ENCODE data around the gene ADORA2B.

DNA sequence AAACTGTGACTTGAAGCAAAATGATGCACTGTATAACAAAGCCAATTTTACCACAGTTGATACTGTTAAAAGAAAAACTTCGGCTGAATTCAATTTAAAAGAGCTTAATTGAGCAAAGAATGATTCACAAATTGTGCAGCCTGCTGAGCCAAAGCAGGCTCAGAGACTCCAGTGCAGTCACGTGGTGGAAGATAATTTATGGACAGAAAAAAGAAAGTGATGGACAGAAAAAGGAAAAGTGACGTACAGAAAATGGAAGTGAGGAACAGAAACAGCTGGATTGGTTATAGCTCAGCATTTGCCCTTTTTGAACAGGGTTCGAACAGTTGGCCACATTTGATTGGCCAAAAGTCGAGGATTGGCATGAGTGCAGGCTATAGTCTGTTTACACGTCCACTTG, 28.9 kb downstream of the ADORA2B start:
- TF ChIP-seq, protein P1, sequence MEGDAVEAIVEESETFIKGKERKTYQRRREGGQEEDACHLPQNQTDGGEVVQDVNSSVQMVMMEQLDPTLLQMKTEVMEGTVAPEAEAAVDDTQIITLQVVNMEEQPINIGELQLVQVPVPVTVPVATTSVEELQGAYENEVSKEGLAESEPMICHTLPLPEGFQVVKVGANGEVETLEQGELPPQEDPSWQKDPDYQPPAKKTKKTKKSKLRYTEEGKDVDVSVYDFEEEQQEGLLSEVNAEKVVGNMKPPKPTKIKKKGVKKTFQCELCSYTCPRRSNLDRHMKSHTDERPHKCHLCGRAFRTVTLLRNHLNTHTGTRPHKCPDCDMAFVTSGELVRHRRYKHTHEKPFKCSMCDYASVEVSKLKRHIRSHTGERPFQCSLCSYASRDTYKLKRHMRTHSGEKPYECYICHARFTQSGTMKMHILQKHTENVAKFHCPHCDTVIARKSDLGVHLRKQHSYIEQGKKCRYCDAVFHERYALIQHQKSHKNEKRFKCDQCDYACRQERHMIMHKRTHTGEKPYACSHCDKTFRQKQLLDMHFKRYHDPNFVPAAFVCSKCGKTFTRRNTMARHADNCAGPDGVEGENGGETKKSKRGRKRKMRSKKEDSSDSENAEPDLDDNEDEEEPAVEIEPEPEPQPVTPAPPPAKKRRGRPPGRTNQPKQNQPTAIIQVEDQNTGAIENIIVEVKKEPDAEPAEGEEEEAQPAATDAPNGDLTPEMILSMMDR (IDR thresholded peaks at IDR 0.05; ENCODE audit: insufficient read depth, low read length): no peak
- no peak for TF ChIP-seq POLR2AphosphoS5 (IDR thresholded peaks at IDR 0.05; ENCODE audit: low read depth)
